OCI-LY3 (cell line): ENCODE data around the gene CROCC2.

ENCODE experiments used
- H2AFZ ChIP-seq: fragments of 200-600, 300-600 bp; shearing (Covaris generic); 2 replicates; pipeline ENCODE4 v1.6.0; 2014; ENCODE audit warnings: antibody characterized with exemption, low read depth, low read length
- H3K27ac ChIP-seq: fragments of 200-600, 300-600 bp; sonication (generic); 2 replicates; pipeline ENCODE4 v1.5.1; 2014; ENCODE audit warnings: mild to moderate bottlenecking, low read length, moderate library complexity, mixed read lengths
- H3K27me3 ChIP-seq: fragments of 200-600, 300-600 bp; sonication (generic); 2 replicates; pipeline ENCODE4 v1.6.1; 2014; ENCODE audit warnings: low read depth, low read length, mixed read lengths
- H3K36me3 ChIP-seq: fragments of 200-600, 300-600 bp; sonication (generic); replicated peaks from 2 replicates; pipeline ENCODE3; 2014; ENCODE audit warnings: low read depth, low read length, mixed read lengths
- H3K4me1 ChIP-seq: fragments of 300-600, 200-600 bp; sonication (generic); 2 replicates; pipeline ENCODE4 v1.6.1; 2014; ENCODE audit warnings: low read length, mixed read lengths
- H3K4me2 ChIP-seq: fragments of 200-600, 300-600 bp; sonication (generic); 2 replicates; pipeline ENCODE4 v1.6.1; 2014; ENCODE audit warnings: low read length, mixed read lengths
- H3K4me3 ChIP-seq: fragments of 300-600, 200-600 bp; sonication (generic); 2 replicates; pipeline ENCODE4 v1.5.1; 2014; ENCODE audit warnings: antibody characterized with exemption, mild to moderate bottlenecking, low read length, moderate library complexity
- H3K79me2 ChIP-seq: fragments of 300-600, 200-600 bp; shearing (Covaris generic); 2 replicates; pipeline ENCODE4 v1.6.1; 2014; ENCODE audit warnings: mild to moderate bottlenecking, low read length, mixed read lengths
- H3K9ac ChIP-seq: fragments of 300-600, 200-600 bp; shearing (Covaris generic); 2 replicates; pipeline ENCODE4 v1.6.0; 2014; ENCODE audit warnings: mild to moderate bottlenecking, low read length, moderate library complexity
- H3K9me3 ChIP-seq: fragments of 200-600, 300-600 bp; shearing (Covaris generic); 2 replicates; pipeline ENCODE4 v1.6.1; 2014; ENCODE audit warnings: low read length, mixed read lengths; ENCODE audit not compliant: insufficient read depth
- H4K20me1 ChIP-seq: fragments of 200-600, 300-600 bp; sonication (generic); 2 replicates; pipeline ENCODE4 v1.6.1; 2016; ENCODE audit warnings: low read length, mixed read lengths; ENCODE audit not compliant: insufficient read depth
- CTCF ChIP-seq: fragments of 200-600, 300-600 bp; sonication (generic); IDR thresholded peaks from 2 replicates; pipeline ENCODE4 v1.5.1; 2014; ENCODE audit warnings: antibody characterized with exemption, low read length, low read depth
- EZH2phosphoT487 ChIP-seq: fragments of 200-600 bp; shearing (Covaris generic); IDR thresholded peaks from 2 replicates; pipeline ENCODE4 v1.6.1; 2018; ENCODE audit warnings: antibody characterized with exemption, mixed run types, low read depth

Gene CROCC2

DNA sequence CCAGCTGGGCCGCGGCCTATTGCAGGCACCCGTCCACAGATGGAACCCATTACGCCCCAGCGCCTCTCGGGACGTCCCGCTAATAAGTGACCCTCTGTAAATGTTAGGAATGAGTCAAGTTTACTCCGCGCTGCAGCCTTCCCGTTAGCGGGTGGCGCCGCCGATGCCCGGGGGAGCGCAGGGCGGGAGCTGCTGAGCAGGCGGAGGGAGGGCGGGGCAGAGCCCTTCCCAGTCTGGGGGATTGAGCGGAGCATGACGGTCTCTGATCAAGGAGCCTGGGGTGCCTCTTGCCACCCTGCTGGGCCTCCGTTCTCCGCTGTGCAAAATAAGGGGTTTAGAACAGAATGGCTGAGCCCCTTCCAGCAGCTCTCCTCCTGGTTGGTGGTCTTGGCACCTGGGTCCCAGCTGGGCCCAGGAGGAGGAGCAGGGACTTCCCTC lies 10.5 kb downstream of the CROCC2 start:
- Histone ChIP-seq H3K9ac (no peak overlapping the region), H3K4me2 (peak overlapping the region; percentile 68), H3K4me1 (peaks cover 5% of the 10 kb centered on the region), H4K20me1 (no peaks in the 10 kb centered on the region), H3K9me3 (no peaks in the 10 kb centered on the region), H3K27ac (no peak overlapping the region), H3K27me3 (0 out of 2 replicates have a peak, but pooled peaks cover 2% of the 10 kb centered on the region), H3K36me3 (no peaks in the 10 kb centered on the region), H3K4me3 (peak overlapping the region; percentile 61), H2AFZ (peak overlapping the region; percentile 21; the same call in 1 of the 2 replicates), H3K79me2 (no peaks in the 10 kb centered on the region)
- TF ChIP-seq EZH2phosphoT487 (no peak), CTCF (no peak)

GRCh38 chr2:240917009-240917683 lies 11.0 kb downstream of the CROCC2 start:
- H2AFZ ChIP-seq = peak overlapping the region; percentile 21; the same call in 1 of the 2 replicates
- peak overlapping the region; percentile 68 for H3K4me2 ChIP-seq
- peaks cover 5% of the 10 kb centered on the region for H3K4me1 ChIP-seq
- no peaks in the 10 kb centered on the region for H3K79me2 ChIP-seq
- no peak overlapping the region for H3K9ac ChIP-seq
- H4K20me1 ChIP-seq = no peaks in the 10 kb centered on the region
- TF ChIP-seq CTCF = no peak
- no peak for TF ChIP-seq EZH2phosphoT487
- H3K27me3 ChIP-seq = 0 out of 2 replicates have a peak, but pooled peaks cover 2% of the 10 kb centered on the region
- no peak overlapping the region for H3K27ac ChIP-seq
- H3K4me3 ChIP-seq = peak overlapping the region; percentile 61
- H3K36me3 ChIP-seq = no peaks in the 10 kb centered on the region
- no peaks in the 10 kb centered on the region for H3K9me3 ChIP-seq

DNA sequence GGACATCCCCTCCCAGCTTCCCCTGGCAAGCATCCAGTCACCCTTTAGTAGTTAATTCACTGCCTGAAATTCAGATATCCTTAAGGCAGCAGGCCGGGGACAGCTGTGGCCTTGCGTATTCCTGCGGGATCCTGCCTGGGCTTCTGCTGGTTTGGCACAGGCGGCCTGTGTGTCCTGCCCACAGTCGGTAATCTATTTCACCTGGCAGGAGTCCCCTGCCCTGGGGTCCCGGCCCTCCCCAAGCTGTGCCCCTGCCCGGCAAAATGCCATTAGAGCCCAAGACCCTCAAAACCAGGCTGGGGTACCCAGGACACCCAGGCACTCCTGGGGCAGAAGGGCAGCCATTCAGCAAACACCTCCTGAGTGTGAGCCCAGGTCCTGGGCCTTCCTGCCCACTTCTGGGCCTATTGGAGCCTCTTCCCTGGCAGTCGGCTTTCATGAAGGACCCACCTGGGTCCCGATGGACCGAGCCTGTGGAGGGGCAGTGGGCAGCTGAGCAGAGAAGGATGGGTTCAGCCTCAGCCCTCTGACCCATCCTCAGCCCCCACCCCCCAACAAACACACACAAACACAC lies 11.6 kb downstream of the CROCC2 start:
- H3K27ac ChIP-seq = no peak overlapping the region
- TF ChIP-seq EZH2phosphoT487 (no peak), CTCF (no peak)

GRCh38 chr2:240918258-240919091 lies 12.3 kb downstream of the CROCC2 start:
- Histone ChIP-seq H2AFZ (no peak overlapping the region), H3K27ac (no peak overlapping the region), H3K36me3 (no peaks in the 10 kb centered on the region), H3K4me2 (no peak overlapping the region), H3K27me3 (0 out of 2 replicates have a peak, but pooled peaks cover 2% of the 10 kb centered on the region), H3K4me3 (no peak overlapping the region), H3K9me3 (no peaks in the 10 kb centered on the region), H3K79me2 (no peaks in the 10 kb centered on the region), H3K4me1 (peaks cover 5% of the 10 kb centered on the region), H3K9ac (no peak overlapping the region), H4K20me1 (no peaks in the 10 kb centered on the region)
- TF ChIP-seq CTCF (no peak), EZH2phosphoT487 (no peak)

More for the DNA sequence above, 11.6 kb downstream of the CROCC2 start:
- Histone ChIP-seq H3K36me3 (no peaks in the 10 kb centered on the region), H3K79me2 (no peaks in the 10 kb centered on the region), H3K9ac (no peak overlapping the region), H3K4me3 (no peak overlapping the region), H3K4me2 (no peak overlapping the region), H2AFZ (no peak overlapping the region), H3K9me3 (no peaks in the 10 kb centered on the region), H4K20me1 (no peaks in the 10 kb centered on the region), H3K27me3 (0 out of 2 replicates have a peak, but pooled peaks cover 2% of the 10 kb centered on the region), H3K4me1 (peaks cover 5% of the 10 kb centered on the region)
